ENCODE measurements around the gene TCF4. TPM values are rescaled to one million over a fixed set of nuclear protein-coding genes. Genes with fewer than 3 reads are reported as not detected.

TCF4 gene
- total and polyA plus RNA-seq, 2 donors (not counting 3 experiments of a cell fraction or from before 2014, with no cell fraction given): 183 to 390 TPM

DNA sequence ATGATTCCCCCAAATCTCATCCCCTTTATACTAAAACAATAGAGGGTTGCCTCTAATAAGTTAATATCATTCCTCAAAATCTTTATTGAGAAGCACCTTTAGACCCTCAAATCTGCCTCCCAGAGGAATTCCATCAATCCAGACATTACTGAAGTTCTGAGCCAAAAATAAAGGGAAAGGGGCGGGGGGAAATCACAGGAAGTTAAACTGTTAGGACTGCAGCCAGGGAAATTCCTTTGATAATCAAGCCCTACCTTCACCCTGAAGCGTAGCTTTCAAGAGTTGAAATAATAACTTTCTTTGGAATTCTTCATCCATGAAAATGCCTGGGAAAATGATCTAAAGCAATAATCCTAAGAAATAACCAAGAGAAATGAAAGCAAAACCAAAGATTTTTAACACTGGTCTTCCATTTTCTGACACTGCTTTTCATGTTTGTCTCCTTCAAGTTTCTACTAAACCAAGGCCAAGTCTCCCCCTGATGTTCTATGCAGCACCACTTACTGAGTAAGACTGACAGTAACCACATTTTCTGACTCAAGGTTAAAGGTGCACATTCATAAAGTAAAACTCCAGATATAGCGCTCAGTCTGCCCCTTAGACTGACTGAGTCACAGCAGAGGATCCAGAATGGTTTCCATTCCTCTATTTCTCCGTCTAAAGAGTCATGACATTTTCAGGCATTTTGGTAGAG lies 78.2 kb downstream of the TCF4 start:
- Histone ChIP-seq H4K20me1 (replicated peaks; ENCODE audit: control insufficient read depth, extremely low read depth, insufficient read depth, low read length) (no peaks in the 10 kb centered on the region), H3K9me1 (replicated peaks; ENCODE audit: control insufficient read depth, extremely low read depth, insufficient read depth, low read length) (no peaks in the 10 kb centered on the region), H3K79me2 (ENCODE audit: control insufficient read depth, insufficient read depth, low read length) (peaks cover 47% of the 10 kb centered on the region), H3K4me3 (replicated peaks in 1 of 3; ENCODE audit: insufficient read depth in 1 of 3, low read depth in 1 of 3, low read length in 3 of 3) (peak overlapping the region; percentile 13 to 55 (median 22)), H3K4me2 (ENCODE audit: insufficient read depth, low read length) (peak overlapping the region; percentile 97), H3K9me3 (replicated peaks; ENCODE audit: control insufficient read depth, insufficient read depth, low read length) (no peaks in the 10 kb centered on the region), H3K36me3 (ENCODE audit: control insufficient read depth in 2 of 2, extremely low read depth in 1 of 2, insufficient read depth in 2 of 2, low read length in 2 of 2) (no peaks in the 10 kb centered on the region), H3K27me3 (ENCODE audit: control insufficient read depth in 2 of 2, insufficient read depth in 2 of 2, low read length in 2 of 2) (no peaks in the 10 kb centered on the region), H3K4me1 (ENCODE audit: control insufficient read depth, extremely low read depth, insufficient read depth, low read length) (peaks cover 60% of the 10 kb centered on the region), H3K27ac (ENCODE audit: insufficient read depth, low read depth, low read length) (peak overlapping the region; percentile 96), H2AFZ (ENCODE audit: low read depth, low read length) (no peak overlapping the region), H3K9ac (replicated peaks; ENCODE audit: extremely low read depth, insufficient read depth, low read length) (peak overlapping the region; percentile 100)
- DNase-seq (ENCODE audit: low read depth, low spot score): peak; percentile 91
- TF ChIP-seq POLR2AphosphoS5 (IDR thresholded peaks at IDR 0.05; ENCODE audit: insufficient read depth, low read depth, low read length) (peak; percentile 68), MYC (IDR thresholded peaks at IDR 0.05; ENCODE audit: low read depth, low read length) (no peak), GATA2 (IDR thresholded peaks at IDR 0.05; ENCODE audit: insufficient read depth, insufficient read length, low read depth, low read length) (peak; percentile 75), EZH2 (IDR thresholded peaks at IDR 0.05; ENCODE audit: borderline replicate concordance, low read depth, low read length, severe bottlenecking) (no peak), FOS (IDR thresholded peaks at IDR 0.05; ENCODE audit: borderline replicate concordance, insufficient read depth, low read length) (peak; percentile 68), MAX (IDR thresholded peaks at IDR 0.05; ENCODE audit: insufficient read depth, insufficient read length) (no peak)
- intact Hi-C loops (cut with micrococcal nuclease): loop anchor here (1.0 to 5.0 kb wide), 17 partner anchors 9 to 691 kb away; partner anchors contain the start of gene TCF4
- peak; percentile 59 for FAIRE-seq
- ChIA-PET CTCF (interaction anchor here (0.9 to 3.5 kb wide), 7 partner anchors 9 to 413 kb away, joined by 3 to 20 read pairs (median 4); no protein-coding TSS in a partner anchor), POLR2A (interaction anchor here (1.1 to 1.4 kb wide), 2 partner anchors 72 to 80 kb away, joined by 3 read pairs; no protein-coding TSS in a partner anchor)
- TSS peak; percentile 82 for BruUV-seq (replicated peaks)
- dilution Hi-C loops (cut with MboI; ENCODE audit: extremely low pct_ligation_motif_present, low sequenced_read_pairs): no loop called here
